Uterus (tissue), 4 donors: Measurements from ENCODE around the gene RALGPS1. TPM values are rescaled to one million over a fixed set of nuclear protein-coding genes. Genes with fewer than 3 reads are reported as not detected.

Source experiments
- DNase-seq, 2 donors: peaks; one replicate each; pipeline ENCODE4 v3.0.0-alpha.2; 2019 to 2020
- H3K27ac ChIP-seq, 2 donors: fragments of 200-600 bp; sonication (generic); 1 replicate in 1 of 2; 2 replicates in 1 of 2; pipeline ENCODE4 v1.5.1; 2016 to 2018
- H3K27me3 ChIP-seq, 2 donors: fragments of 200-600 bp; sonication (generic); one replicate each; pipeline ENCODE4 v1.5.1; 2018 to 2019; ENCODE audit warnings: control low read depth in 1 of 2
- H3K36me3 ChIP-seq, 2 donors: fragments of 200-600 bp; sonication (generic); one replicate each; pipeline ENCODE4 v1.5.1; 2019; ENCODE audit warnings: control low read depth in 1 of 2
- H3K4me1 ChIP-seq, 2 donors: fragments of 200-600 bp; sonication (generic); one replicate each; pipeline ENCODE4 v1.5.1; 2018 to 2019; ENCODE audit warnings: control low read depth in 1 of 2
- H3K4me3 ChIP-seq, 2 donors: fragments of 200-600 bp; sonication (generic); 1 replicate in 1 of 2; 2 replicates in 1 of 2; pipeline ENCODE4 v1.5.1; 2018 to 2019; ENCODE audit warnings: mild to moderate bottlenecking in 1 of 2
- H3K9me3 ChIP-seq, 2 donors: fragments of 200-600 bp; sonication (generic); one replicate each; pipeline ENCODE4 v1.5.1; 2019; ENCODE audit warnings: control low read depth in 1 of 2
- POLR2A ChIP-seq, 2 donors: fragments of 450-650 bp; IDR thresholded peaks; one replicate each; pipeline ENCODE4 v1.6.1; 2016; ENCODE audit warnings: antibody characterized with exemption in 2 of 2, mild to moderate bottlenecking in 1 of 2, moderate library complexity in 1 of 2
- intact Hi-C: fragments of 100-400 bp; cut with DNase I; formaldehyde crosslinking; loops from one replicate; pipeline ENCODE4 v1.15.1; 2023; ENCODE audit warnings: low total_unique reads
- total RNA-seq, 4 donors: library from RNA; depleted of rRNA in 3 of 4; stranded (reverse); fragments of >200 nt in 3 of 4; gene quantifications; one replicate each; pipeline versions ENCODE4 v1.1.0 to v1.2.4, GENCODE V29; 2014 to 2023
- TF ChIP-seq, protein P1 (sequence below), 4 experiments: fragments of 200-600 bp in 2 of 4; fragments of 450-650 bp in 2 of 4; sonication (generic) in 2 of 4; IDR thresholded peaks; one replicate each; pipeline ENCODE4 v1.5.1; 2016 to 2019; ENCODE audit warnings: antibody characterized with exemption in 4 of 4, mild to moderate bottlenecking in 2 of 4, moderate library complexity in 1 of 4
- donor health status: DM: yes; HTN: yes; CAD: no.

RALGPS1 gene
- total RNA-seq, 4 donors from 2014 or later, result 8.5 to 16.7 (median 14.5) TPM

DNA sequence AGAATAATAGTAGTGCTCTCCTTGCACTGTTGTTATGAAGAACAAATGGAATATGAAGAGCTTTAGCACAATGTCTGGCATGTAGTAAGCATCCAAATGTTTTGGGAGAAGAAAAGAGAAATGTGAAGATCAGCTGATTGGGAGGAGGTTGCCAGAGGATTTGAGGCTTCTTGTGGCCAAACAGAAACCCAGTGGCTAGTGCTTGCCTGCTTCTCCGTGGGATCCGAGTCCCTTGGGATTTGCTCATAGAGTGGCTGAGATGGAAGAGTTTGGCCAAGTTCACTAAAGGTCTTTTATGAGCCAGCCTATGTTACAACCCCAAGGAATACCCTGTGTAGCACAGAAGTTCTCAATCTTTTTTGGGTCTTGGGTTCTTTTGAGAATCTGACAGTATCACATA is 121.9 kb downstream of the RALGPS1 start:
- DNase-seq, result no peak
- H3K27ac ChIP-seq, result peak overlapping the region; percentile 6 to 33

DNA sequence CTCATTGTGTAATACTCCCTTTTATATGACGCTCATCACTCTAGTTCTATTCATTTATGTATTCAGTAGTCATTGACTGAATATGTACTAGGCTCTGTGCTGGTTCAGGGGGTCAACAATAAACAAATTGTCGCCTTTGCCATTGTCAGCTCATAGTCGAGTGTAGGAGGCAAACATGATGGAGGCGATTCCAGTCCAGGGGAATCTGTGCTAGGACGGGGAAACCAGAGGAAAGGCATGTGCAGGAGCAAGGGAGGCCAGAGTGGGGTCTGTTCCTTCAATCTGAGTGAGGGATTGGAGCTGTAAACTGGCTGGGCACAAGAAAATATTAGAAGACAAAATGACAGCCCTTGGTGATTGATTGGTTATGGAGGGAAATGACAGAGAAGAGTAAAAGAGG is 123.9 kb downstream of the RALGPS1 start:
- intact Hi-C loops, result no loop called here
- no peak for DNase-seq
- H3K27ac ChIP-seq, result no peak overlapping the region
- TF ChIP-seq POLR2A (IDR thresholded peaks at IDR 0.05), result no peak
- TF ChIP-seq, protein P1, sequence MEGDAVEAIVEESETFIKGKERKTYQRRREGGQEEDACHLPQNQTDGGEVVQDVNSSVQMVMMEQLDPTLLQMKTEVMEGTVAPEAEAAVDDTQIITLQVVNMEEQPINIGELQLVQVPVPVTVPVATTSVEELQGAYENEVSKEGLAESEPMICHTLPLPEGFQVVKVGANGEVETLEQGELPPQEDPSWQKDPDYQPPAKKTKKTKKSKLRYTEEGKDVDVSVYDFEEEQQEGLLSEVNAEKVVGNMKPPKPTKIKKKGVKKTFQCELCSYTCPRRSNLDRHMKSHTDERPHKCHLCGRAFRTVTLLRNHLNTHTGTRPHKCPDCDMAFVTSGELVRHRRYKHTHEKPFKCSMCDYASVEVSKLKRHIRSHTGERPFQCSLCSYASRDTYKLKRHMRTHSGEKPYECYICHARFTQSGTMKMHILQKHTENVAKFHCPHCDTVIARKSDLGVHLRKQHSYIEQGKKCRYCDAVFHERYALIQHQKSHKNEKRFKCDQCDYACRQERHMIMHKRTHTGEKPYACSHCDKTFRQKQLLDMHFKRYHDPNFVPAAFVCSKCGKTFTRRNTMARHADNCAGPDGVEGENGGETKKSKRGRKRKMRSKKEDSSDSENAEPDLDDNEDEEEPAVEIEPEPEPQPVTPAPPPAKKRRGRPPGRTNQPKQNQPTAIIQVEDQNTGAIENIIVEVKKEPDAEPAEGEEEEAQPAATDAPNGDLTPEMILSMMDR (IDR thresholded peaks at IDR 0.05), result no peak
- H3K36me3 ChIP-seq, result no peaks in the 10 kb centered on the region
- no peak overlapping the region for H3K4me3 ChIP-seq
- no peaks in the 10 kb centered on the region for H3K9me3 ChIP-seq
- no peaks in the 10 kb centered on the region for H3K27me3 ChIP-seq
- H3K4me1 ChIP-seq, result no peaks in the 10 kb centered on the region

More for the DNA sequence above, 121.9 kb downstream of the RALGPS1 start:
- no peaks in the 10 kb centered on the region for H3K9me3 ChIP-seq
- no peaks in the 10 kb centered on the region for H3K4me1 ChIP-seq
- no peaks in the 10 kb centered on the region for H3K36me3 ChIP-seq
- H3K4me3 ChIP-seq, result no peak overlapping the region
- intact Hi-C loops, result no loop called here
- TF ChIP-seq, protein P1 (IDR thresholded peaks at IDR 0.05), result no peak
- no peak for TF ChIP-seq POLR2A (IDR thresholded peaks at IDR 0.05)
- H3K27me3 ChIP-seq, result no peaks in the 10 kb centered on the region

DNA sequence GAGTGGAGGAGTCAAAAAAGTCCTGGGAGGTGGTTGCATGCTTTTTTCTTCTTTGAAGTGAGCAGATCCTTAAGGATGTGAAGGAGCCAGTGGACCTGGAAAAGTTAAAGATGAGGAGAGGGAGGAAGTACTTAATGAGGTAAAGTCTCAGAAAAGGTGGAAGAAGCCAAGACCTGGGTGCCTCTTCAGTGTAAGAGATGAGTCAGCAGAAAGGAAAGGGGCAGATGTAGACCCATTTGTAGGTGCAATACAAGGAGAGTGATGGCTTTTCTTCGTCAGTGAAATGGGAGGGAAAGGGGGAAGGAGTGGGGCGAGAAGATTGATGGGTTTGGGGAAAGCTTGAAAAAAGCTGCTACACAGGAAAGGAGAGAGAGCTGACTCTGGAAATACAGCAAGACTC is 124.9 kb downstream of the RALGPS1 start:
- TF ChIP-seq, protein P1 (IDR thresholded peaks at IDR 0.05), result no peak
- no peak for TF ChIP-seq POLR2A (IDR thresholded peaks at IDR 0.05)
- Histone ChIP-seq H3K9me3 (no peaks in the 10 kb centered on the region), H3K36me3 (no peaks in the 10 kb centered on the region), H3K4me1 (no peaks in the 10 kb centered on the region), H3K27ac (no peak overlapping the region), H3K27me3 (no peaks in the 10 kb centered on the region), H3K4me3 (no peak overlapping the region)
- intact Hi-C loops, result no loop called here
- no peak for DNase-seq

DNA sequence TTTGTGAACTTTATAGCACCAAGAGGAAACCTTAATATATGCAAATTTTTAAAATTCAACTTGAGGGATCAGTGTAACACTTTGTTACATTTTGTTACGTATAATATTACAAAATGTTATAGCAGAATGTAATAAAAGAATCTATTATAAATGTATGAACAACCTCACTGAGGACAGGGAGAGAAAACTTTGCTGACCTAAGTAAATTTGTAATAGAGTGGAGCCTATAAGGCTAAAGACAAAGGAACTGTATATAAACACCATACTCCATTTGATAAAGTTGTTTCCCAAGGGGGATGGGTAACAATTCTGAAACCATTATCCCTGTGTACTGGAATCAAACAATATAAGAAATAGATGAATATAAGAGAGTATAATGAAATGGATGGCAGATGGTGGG is 130.6 kb downstream of the RALGPS1 start:
- no peak for DNase-seq
- Histone ChIP-seq H3K4me3 (no peak overlapping the region), H3K27me3 (no peaks in the 10 kb centered on the region), H3K4me1 (no peaks in the 10 kb centered on the region), H3K27ac (no peak overlapping the region), H3K36me3 (no peaks in the 10 kb centered on the region), H3K9me3 (no peaks in the 10 kb centered on the region)
- intact Hi-C loops, result no loop called here
- TF ChIP-seq POLR2A (IDR thresholded peaks at IDR 0.05), result no peak
- TF ChIP-seq, protein P1 (IDR thresholded peaks at IDR 0.05), result no peak

DNA sequence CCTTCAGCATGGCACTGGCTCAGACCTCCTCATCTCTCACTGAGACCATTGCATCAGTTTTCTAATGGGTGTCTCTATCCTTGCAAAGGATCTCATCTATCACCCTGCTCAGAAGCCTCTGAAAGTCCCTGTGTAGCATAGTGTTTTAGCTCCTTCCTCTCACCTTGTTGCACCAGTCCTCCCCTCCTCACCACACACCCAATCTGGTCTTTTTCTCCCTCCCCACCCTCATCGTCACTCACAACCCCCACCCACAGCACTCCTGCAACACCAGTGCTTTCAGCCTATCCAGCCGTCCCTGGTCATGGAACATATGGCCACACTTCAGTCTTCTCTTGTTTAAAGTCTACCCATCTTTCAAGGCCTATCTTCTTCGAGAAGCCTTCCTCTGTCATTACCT is 133.4 kb downstream of the RALGPS1 start:
- no peak overlapping the region for H3K4me3 ChIP-seq
- TF ChIP-seq, protein P1 (IDR thresholded peaks at IDR 0.05), result no peak
- no peak for TF ChIP-seq POLR2A (IDR thresholded peaks at IDR 0.05)
- H3K9me3 ChIP-seq, result no peaks in the 10 kb centered on the region
- peak overlapping the region in 1 of 2 donors; percentile 65 for H3K27ac ChIP-seq
- H3K4me1 ChIP-seq, result peaks cover 0 to 4% of the 10 kb centered on the region in 2 donors
- no peaks in the 10 kb centered on the region for H3K36me3 ChIP-seq
- no peak for DNase-seq
- no peaks in the 10 kb centered on the region for H3K27me3 ChIP-seq
- intact Hi-C loops, result no loop called here
